ENCODE results near the gene RALGPS1. TPM values are rescaled to one million over a fixed set of nuclear protein-coding genes. Genes with fewer than 3 reads are reported as not detected.

Gene RALGPS1
- polyA plus RNA-seq, 1 of the 3 experiments (the other 2 are of a cell fraction) = 3.9 TPM

- Histone ChIP-seq H3K27me3 (ENCODE audit: insufficient read depth) (no peaks in the 10 kb centered on the region), H3K9ac (no peak overlapping the region), H3K4me2 (no peak overlapping the region), H3K9me2 (no peaks in the 10 kb centered on the region), H3K4me3 (ENCODE audit: low read depth in 2 of 2, low read length in 1 of 2) (no peak overlapping the region), H3K36me3 (replicated peaks in 1 of 2; ENCODE audit: control insufficient read depth in 1 of 2, insufficient read depth in 2 of 2, low read length in 1 of 2) (no peaks in the 10 kb centered on the region), H3F3A (replicated peaks; ENCODE audit: insufficient read depth) (no peaks in the 10 kb centered on the region), H3K9me3 (no peaks in the 10 kb centered on the region), H3K79me2 (ENCODE audit: insufficient read depth) (no peaks in the 10 kb centered on the region), H4K20me1 (ENCODE audit: insufficient read depth) (no peaks in the 10 kb centered on the region), H2AFZ (ENCODE audit: low read depth) (no peak overlapping the region), H3K4me1 (ENCODE audit: control insufficient read depth in 1 of 2, insufficient read depth in 2 of 2, low read depth in 1 of 2, low read length in 1 of 2) (peaks cover 0 to 5% of the 10 kb centered on the region in 2 experiments; a peak in 1 of 4 replicates), H3K27ac (ENCODE audit: low read depth in 2 of 2, low read length in 1 of 2) (no peak overlapping the region)
- no peak for TF ChIP-seq ELF1 (IDR thresholded peaks at IDR 0.05)
- no peak for TF ChIP-seq EP300 (IDR thresholded peaks at IDR 0.05; ENCODE audit: borderline replicate concordance in 1 of 2, low read depth in 1 of 2, low read length in 1 of 2)
- TF ChIP-seq GATA2 (CRISPR knock-in tag; IDR thresholded peaks at IDR 0.05) = no peak
- TF ChIP-seq CHD2 (IDR thresholded peaks at IDR 0.05; ENCODE audit: low read length, partially characterized antibody) = no peak
- TF ChIP-seq GABPA (IDR thresholded peaks at IDR 0.05; ENCODE audit: low read depth) = no peak
- TF ChIP-seq TAF1 (IDR thresholded peaks at IDR 0.05; ENCODE audit: borderline replicate concordance, low read depth, low read length) = no peak
- no peak for TF ChIP-seq MXI1 (IDR thresholded peaks at IDR 0.05; ENCODE audit: low read depth, low read length)
- no peak for TF ChIP-seq FOXJ3 (CRISPR knock-in tag; IDR thresholded peaks at IDR 0.05)
- TF ChIP-seq SIN3A (IDR thresholded peaks at IDR 0.05; ENCODE audit: borderline replicate concordance, low read depth, low read length) = no peak
- no peak for TF ChIP-seq RFX5 (IDR thresholded peaks at IDR 0.05; ENCODE audit: low read length)
- no peak for TF ChIP-seq SMC3 (IDR thresholded peaks at IDR 0.05; ENCODE audit: low read depth, low read length)
- no peak for TF ChIP-seq JUND (IDR thresholded peaks at IDR 0.05)
- no peak for TF ChIP-seq MAX (IDR thresholded peaks at IDR 0.05; ENCODE audit: low read depth)
- TF ChIP-seq ZBTB33 (IDR thresholded peaks at IDR 0.05; ENCODE audit: borderline replicate concordance, low read depth) = no peak
- TF ChIP-seq, protein P1, sequence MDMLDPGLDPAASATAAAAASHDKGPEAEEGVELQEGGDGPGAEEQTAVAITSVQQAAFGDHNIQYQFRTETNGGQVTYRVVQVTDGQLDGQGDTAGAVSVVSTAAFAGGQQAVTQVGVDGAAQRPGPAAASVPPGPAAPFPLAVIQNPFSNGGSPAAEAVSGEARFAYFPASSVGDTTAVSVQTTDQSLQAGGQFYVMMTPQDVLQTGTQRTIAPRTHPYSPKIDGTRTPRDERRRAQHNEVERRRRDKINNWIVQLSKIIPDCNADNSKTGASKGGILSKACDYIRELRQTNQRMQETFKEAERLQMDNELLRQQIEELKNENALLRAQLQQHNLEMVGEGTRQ (IDR thresholded peaks at IDR 0.05; ENCODE audit: borderline replicate concordance, low read depth, low read length) = no peak
- TF ChIP-seq RCOR1 (IDR thresholded peaks at IDR 0.05; ENCODE audit: low read length) = no peak
- no peak for TF ChIP-seq POLR2AphosphoS5 (IDR thresholded peaks at IDR 0.05; ENCODE audit: low read depth, low read length)
- 86% methylated on average over 5 of the region's 5 CpGs for WGBS (ENCODE audit: low lambda C conversion rate)
- ChIA-PET POLR2A (no interaction called here), CTCF (interaction anchor here (3.7 to 8.4 kb wide), 2 partner anchors 12 to 277 kb away, joined by 10 to 61 read pairs; no protein-coding TSS in a partner anchor)
- DNase-seq = no peak
Observed at GRCh38 chr9:127216888-127217217, 302.3 kb downstream of the RALGPS1 start.
